ENCODE measurements around the gene NBPF4.
"Not testable (repeated sequence)": the region's sequence is repeated elsewhere in the genome, so short reads cannot be mapped to it uniquely, and the experiment has no call there.

Gene NBPF4

DNA sequence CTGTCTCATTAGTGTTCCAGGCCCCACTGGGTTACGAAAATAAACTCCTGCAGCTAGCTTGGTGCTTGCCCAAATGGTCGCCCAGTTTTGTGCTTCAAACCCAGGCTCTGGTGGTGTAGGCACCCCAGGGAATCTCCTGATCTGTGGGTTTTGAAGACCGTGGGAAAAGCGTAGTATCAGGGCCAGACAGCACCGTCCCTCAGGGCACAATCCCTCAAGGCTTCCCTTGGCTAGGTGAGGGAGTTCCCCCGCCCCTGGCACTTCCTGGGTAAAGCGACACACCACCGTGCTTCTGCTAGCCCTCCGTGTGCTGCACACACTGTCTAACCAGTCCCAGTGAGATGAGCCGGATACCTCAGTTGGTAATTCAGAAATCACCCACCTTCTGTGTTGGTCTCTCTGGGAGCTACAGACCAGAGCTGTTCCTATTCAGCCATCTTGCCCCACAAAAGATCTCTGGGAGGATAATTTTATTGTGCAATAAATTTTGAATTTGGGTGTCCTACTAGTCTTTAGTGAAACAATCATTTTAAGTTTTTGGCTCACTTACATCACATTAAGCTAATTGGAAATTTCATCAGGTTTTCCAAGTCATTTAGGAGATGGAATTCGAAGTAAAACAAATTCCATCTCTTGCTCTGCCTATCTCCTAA is 34.3 kb downstream of the NBPF4 start:
- no peak for DNase-seq (ENCODE audit: low spot score)

DNA sequence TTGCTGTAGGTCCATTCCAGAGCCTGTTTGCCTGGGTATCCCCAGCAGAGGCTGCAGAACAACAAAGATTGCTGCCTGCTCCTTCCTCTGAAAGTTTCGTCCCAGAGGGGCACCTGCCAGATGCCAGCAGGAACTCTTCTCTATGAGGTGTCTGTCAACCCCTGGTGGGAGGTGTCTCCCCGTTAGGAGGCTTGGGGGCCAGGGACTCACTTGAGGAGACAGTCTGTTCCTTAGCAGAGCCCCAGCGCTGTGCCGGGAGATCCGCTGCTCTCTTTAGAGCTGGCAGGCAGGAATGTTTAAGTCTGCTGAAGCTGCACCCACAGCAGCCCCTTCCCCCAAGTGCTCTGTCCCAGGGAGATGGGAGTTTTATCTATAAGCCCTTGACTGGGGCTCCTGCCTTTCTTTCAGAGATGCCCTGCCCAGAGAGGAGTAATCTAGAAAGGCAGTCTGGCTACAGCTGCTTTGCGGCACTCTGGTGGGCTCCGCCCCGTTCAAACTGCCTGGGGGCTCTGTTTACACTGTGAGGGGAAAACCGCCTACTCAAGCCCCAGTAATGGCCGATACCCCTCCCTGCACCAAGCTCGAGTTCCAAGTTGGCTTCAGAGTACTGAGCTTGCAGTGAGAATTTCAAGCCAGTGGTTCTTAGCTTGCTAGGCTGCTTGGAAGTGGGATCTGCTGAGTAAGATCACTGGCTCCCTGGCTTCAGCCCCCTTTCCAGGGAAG is 35.0 kb downstream of the NBPF4 start:
- no peak for DNase-seq (ENCODE audit: low spot score)

DNA sequence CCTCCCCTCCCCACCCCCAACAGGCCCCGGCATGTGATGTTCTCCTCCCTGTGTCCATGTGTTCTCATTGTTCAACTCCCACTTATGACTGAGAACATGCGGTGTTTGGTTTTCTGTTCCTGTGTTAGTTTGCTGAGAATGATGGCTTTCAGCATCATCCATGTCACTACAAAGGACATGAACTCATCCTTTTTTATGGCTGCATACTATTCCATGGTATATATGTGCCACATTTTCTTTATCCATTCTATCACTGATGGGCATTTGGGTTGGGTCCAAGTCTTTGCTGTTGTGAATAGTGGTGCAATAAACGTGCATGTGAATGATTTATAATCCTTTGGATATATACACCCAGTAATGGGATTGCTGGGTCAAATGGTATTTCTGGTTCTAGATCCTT is 40.3 kb downstream of the NBPF4 start:
- not testable (repeated sequence) for DNase-seq (ENCODE audit: low spot score)

DNA sequence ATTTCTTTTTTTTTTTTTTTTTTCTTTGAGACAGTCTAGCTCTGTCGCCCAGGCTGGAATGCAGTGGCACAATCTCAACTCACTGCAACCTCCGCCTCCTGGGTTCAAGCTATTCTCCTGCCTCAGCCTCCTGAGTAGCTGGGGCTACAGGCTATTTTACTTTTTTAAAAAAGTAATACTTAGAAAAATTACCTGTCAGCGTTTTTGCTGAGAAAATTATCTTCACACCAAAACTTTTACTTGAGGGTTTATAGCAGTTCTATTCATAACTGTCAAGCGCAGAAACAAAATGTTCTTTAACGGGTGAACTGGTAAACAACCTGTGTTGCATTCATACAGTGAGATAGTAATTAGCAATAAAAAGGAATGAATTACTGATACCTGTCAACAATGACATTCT is 42.2 kb downstream of the NBPF4 start:
- no peak for DNase-seq (ENCODE audit: low spot score)

DNA sequence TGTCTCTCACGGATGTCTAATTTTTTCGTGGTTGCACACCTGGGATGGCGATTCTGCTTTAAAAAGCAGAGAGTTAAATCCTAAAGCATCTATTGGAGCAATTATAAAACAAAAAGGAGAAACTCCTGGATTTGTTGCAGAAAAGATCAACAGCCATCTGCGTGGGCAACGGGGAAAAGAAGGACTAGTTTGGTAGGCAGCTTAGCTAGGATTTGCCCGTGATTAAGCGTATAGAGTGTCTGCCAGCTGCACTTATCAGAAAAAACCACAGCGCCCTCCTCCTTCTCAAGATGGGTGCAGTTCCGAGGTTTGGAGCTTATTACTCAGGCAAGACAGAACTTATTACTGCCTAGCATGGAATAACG is 43.2 kb downstream of the NBPF4 start:
- peak; percentile 33 for DNase-seq (ENCODE audit: low spot score)

DNA sequence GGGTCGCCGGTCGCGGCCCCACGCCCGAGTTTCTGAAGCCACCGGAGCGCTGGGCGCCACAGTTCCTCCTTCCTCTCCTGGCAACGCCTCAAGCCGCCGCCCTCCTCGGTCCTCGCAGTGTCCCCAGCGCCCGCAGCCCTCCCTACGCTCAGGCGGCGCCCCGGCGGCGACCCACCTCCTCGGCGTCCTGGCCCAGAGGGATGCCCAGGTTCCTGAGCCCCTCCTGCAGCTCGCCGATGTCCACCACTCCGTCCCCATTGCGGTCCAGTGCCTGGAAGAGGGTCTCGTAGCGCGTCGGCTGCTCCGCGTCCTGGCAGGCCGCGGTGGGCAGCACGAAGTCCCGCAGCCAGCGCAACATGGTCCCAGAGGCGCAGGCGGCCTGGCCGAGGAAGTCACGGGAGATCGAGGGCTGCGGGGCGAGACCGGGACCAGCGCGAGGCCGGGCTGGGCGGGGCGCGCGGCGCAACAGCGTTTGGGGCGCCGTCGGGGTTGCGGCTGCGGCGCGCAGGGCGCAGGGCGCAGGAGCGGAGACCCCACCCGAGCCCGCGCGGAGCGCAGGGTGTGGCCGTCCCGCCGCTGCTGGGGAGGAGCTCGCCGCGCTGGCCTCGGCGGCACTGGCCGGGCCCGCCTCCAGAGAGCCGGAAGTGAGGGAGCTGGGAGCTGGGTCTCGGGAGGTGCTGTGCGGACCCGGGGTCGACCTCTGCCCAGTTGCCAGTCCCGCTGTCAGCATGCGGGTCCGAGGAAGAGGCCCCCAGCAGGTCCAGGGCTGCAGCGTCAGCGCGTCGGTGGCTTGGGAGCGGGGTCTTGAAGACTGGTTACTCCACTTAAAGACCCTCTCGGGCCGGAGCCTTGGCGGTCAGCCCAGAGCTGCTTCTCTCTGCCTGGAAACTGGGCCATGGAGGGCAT is 43.8 kb downstream of the NBPF4 start, which contains the start of gene SLC25A24:
Gene SLC25A24, minus strand, starts transcription at position 563 of the 906 bp plus-strand sequence. Its CDS starts 205 bp downstream, at position 358.
- peak; percentile 94 for DNase-seq (ENCODE audit: low spot score)

DNA sequence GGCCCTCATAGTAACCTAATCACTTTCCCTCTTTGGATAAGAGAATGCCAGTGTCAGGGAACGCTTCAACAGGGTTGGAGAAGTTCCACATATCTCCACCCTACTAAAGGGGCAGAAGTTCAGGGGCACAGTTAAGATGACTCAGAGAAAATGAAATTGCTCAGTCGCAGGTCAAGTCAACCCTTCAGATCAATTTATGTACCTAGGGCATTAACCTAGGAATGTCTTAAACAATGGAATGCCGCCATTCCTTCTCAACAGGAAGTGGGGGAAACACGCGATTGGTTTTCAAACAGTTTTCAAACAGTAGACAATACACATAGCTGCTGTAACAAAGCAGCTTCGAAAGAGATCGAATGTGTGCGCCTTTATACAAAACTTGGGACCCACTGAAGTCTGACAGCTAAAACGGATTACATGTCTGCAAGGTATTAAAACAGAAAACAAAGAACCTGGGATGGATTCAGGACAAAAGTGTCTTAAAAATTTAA is 44.6 kb downstream of the NBPF4 start:
- peak; percentile 44 for DNase-seq (ENCODE audit: low spot score)

DNA sequence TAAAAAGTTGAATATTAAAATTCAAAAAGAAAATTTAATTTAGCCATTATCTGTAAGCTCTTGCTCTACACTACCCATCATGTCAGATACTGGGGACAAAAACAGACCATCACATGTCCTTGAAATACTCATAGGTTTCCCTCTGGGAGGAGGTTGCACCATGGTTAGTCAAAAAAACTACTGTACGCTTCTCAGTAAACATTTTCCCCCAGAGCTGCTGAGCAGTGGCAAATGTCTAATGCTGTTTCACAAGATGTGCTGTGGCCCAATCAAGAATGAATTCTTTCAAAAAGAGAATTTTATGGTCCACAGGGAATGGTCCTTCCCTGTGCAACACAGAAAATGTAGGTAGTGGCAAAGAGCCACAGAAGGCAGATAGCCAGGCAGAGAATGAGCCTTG is 49.8 kb downstream of the NBPF4 start:
- no peak for DNase-seq (ENCODE audit: low spot score)

DNA sequence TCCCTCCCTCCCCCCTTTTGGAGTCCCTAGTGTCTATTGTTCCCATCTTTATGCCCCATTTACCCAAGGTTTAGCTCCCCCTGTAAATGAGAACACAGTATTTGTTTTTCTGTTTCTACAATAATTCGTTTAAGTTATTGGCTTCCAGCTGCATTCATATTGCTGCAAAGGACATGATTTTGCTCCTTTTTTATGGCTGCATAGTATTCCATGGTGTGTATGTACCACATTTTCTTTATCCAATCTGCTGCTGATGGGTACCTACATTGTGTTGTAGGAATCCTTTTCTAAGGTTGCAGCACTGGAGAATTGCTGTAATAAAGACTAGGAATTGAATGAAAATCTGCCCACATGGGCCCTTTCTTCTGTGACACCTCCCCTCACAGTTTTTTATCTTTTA is 50.5 kb downstream of the NBPF4 start:
- DNase-seq (ENCODE audit: low spot score): no peak

DNA sequence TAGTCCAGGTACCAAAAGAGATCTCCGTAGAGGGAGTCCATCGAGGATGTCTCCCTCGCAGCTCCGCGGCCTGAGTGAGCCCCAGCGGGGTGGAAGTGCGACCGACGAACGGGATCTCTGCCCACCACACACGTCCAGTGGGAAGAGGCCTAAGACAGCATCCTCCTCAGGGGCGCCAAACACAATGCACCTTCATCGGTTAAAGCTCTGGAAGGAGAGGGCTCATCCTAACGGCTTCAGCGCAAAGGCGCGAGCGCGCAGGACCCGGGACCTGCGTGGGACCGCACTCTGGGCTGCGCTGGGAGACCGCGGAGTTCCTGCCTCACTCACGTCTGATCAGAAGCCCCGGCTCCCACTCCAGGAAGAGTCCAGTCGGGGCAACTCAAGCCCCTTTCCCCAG is 51.3 kb downstream of the NBPF4 start:
- DNase-seq (ENCODE audit: low spot score): no peak

DNA sequence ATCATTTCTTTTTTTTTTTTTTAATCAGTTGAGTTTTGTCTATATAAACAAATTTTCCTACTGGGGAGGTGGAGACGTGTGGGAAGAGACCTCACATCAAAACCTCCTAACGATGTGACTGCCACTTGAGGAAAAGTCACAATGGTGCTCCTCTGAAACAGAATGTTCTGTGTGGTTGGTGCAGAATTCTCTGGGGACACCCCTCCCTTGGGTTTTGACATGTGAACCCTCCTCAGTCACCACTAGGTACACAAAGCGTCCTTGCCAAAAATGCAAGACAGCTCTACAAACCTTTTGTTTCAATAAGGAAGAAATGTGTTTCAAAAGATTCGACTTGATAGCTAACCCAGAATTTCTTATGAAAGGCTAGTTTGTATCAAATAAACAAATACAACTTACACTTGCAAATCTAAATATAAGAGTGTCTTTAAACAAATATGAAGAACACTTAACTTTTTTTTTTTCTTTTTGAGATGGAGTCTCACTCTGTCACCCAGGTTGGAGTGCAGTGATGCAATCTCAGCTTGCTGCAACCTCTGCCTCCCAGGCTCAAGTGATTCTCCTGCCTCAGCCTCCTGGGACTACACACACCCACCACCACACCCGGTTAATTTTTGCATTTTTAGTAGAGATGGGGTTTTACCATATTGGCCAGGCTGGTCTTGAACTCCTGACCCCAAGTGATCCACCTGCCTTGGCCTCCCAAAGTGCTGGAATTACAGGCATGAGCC is 53.0 kb downstream of the NBPF4 start:
- no peak for DNase-seq (ENCODE audit: low spot score)

DNA sequence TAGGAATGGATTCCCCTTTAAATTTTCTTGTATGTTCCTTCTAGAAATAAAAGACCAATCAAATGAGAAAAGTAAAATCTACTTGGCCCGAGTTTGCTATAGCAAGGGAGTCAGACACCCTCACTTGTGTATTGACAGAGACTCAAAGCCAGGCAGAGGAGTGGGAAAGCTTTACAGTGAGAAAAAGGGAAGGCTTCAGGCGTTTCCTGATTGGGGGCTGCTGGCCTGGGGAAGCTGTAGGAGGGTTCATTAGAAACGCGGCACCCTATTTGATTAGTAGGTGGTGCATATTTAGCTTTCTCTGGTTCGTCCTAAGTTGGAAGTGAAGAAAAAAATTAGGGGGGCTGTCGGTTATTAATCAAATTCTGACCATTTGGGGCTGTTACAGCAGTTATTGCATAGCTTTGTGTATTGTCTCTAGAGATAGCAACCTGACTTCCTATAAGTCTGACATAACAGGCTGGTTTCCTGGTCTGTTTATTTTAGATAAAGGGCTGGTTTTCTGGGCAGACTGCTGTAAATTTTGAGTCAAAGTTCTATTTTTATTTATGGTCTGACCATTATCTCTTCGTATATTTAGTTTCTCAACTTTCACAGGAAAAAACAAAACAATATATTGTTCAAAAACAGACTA is 53.8 kb downstream of the NBPF4 start:
- no peak for DNase-seq (ENCODE audit: low spot score)

DNA sequence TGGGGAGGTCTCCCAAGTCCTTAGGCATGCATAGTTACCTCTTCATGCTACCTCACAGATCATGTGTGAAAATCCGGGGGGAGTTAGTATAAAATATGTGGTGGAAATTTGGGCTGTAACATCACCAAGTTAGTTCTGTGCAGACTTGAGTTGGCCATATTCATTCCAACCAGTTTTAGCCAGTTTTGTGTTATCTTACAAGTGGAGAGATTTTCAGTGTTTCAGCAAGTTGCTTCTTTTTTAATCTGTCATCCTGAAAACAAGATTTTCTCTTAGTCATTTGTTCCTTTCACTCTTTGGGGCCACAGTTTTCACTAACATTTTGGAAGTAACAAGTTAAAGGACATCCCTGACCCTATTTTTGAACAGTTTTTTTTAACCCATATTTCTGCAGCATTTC is 55.1 kb downstream of the NBPF4 start:
- no peak for DNase-seq (ENCODE audit: low spot score)

DNA sequence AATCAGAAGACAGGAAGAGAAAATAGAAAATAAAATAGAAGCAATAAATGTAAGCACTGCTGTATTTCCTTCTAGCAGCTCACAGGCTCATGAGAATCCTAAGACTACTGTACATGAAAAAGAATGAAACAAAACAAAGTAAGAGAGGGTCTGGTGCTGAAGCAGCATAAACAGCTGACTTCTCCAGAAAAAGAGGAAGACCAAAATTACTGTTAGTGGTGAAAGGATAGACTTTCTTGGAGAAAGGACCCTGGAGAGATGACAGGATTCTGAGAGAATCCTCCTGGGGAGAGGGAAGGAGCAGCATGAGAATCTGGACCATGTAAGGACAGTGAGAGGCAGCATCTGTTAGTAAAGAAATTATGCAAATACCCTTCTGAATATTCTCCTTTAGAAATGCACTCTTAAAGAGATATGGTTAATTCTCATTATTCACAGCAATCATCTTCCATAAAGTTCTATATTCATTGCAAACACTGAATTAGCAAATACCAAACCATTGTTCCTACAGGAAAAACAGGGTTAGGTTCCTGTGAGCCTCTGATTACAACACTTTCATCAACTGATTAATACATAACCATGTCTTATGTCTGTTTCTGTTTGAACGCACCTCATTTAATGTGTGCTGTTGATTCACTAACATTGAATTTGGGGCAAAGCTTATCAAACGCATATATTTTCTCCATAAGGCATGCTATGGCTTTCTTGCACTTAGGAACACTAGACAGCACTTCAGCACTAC is 60.7 kb downstream of the NBPF4 start:
- DNase-seq (ENCODE audit: low spot score): no peak

DNA sequence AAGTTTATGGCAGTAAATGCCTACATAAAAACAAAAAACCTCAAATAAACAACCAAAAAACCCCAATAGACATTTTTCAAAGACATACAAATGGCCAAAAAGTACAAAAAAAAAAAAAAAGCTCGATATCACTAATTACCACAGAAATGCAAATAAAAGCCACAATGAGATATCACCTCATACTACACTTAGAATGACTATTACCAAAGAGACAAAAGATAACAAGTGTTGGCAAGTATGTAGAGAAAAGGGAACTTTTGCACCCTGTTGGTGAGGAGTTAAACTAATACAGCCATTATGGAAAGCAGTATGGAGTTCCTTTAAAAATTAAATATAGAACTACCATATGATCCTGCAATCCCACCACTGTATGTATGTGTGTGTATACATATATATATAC is 64.9 kb downstream of the NBPF4 start:
- no peak for DNase-seq (ENCODE audit: low spot score)

Measured in iPS-NIHi11 (cell line).